OCI-LY3 (cell line): ENCODE data around the gene XRCC4.
A peak's percentile ranks its signal among the peaks of the same experiment; 100 is the strongest.

ENCODE experiments used
- H2AFZ ChIP-seq: fragments of 200-600, 300-600 bp; shearing (Covaris generic); 2 replicates; pipeline ENCODE4 v1.6.0; 2014; ENCODE audit warnings: antibody characterized with exemption, low read depth, low read length
- H3K27ac ChIP-seq: fragments of 200-600, 300-600 bp; sonication (generic); 2 replicates; pipeline ENCODE4 v1.5.1; 2014; ENCODE audit warnings: mild to moderate bottlenecking, low read length, moderate library complexity, mixed read lengths
- H3K27me3 ChIP-seq: fragments of 200-600, 300-600 bp; sonication (generic); 2 replicates; pipeline ENCODE4 v1.6.1; 2014; ENCODE audit warnings: low read depth, low read length, mixed read lengths
- H3K36me3 ChIP-seq: fragments of 200-600, 300-600 bp; sonication (generic); replicated peaks from 2 replicates; pipeline ENCODE3; 2014; ENCODE audit warnings: low read depth, low read length, mixed read lengths
- H3K4me1 ChIP-seq: fragments of 300-600, 200-600 bp; sonication (generic); 2 replicates; pipeline ENCODE4 v1.6.1; 2014; ENCODE audit warnings: low read length, mixed read lengths
- H3K4me2 ChIP-seq: fragments of 200-600, 300-600 bp; sonication (generic); 2 replicates; pipeline ENCODE4 v1.6.1; 2014; ENCODE audit warnings: low read length, mixed read lengths
- H3K4me3 ChIP-seq: fragments of 300-600, 200-600 bp; sonication (generic); 2 replicates; pipeline ENCODE4 v1.5.1; 2014; ENCODE audit warnings: antibody characterized with exemption, mild to moderate bottlenecking, low read length, moderate library complexity
- H3K79me2 ChIP-seq: fragments of 300-600, 200-600 bp; shearing (Covaris generic); 2 replicates; pipeline ENCODE4 v1.6.1; 2014; ENCODE audit warnings: mild to moderate bottlenecking, low read length, mixed read lengths
- H3K9ac ChIP-seq: fragments of 300-600, 200-600 bp; shearing (Covaris generic); 2 replicates; pipeline ENCODE4 v1.6.0; 2014; ENCODE audit warnings: mild to moderate bottlenecking, low read length, moderate library complexity
- H3K9me3 ChIP-seq: fragments of 200-600, 300-600 bp; shearing (Covaris generic); 2 replicates; pipeline ENCODE4 v1.6.1; 2014; ENCODE audit warnings: low read length, mixed read lengths; ENCODE audit not compliant: insufficient read depth
- H4K20me1 ChIP-seq: fragments of 200-600, 300-600 bp; sonication (generic); 2 replicates; pipeline ENCODE4 v1.6.1; 2016; ENCODE audit warnings: low read length, mixed read lengths; ENCODE audit not compliant: insufficient read depth
- EZH2phosphoT487 ChIP-seq: fragments of 200-600 bp; shearing (Covaris generic); IDR thresholded peaks from 2 replicates; pipeline ENCODE4 v1.6.1; 2018; ENCODE audit warnings: antibody characterized with exemption, mixed run types, low read depth
- TF ChIP-seq, protein P1 (sequence below): fragments of 200-600, 300-600 bp; sonication (generic); IDR thresholded peaks from 2 replicates; pipeline ENCODE4 v1.5.1; 2014; ENCODE audit warnings: antibody characterized with exemption, low read length, low read depth

The XRCC4 gene

DNA sequence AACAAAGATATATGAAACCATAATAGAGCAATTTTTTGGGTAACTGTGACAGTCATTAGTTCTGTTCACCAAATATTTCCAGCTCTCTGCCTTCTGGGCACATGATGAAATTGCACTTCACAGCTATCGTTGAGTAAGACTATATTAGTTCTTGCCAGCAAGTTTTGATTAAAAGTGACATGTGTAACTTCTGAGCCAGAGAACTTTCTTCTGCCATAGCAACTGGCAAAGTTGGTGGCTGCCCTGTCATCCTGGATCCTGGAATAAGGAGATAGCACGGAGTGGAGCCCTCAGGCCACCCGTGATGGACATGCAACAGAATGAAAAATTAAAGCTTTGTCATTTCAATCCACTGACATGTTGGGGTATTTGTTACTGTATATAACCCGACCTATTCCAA, 199.8 kb downstream of the XRCC4 start:
- no peaks in the 10 kb centered on the region for H4K20me1 ChIP-seq
- H3K79me2 ChIP-seq, result no peaks in the 10 kb centered on the region
- no peak overlapping the region for H3K4me2 ChIP-seq
- peaks cover 39% of the 10 kb centered on the region for H3K4me1 ChIP-seq
- no peak overlapping the region for H3K4me3 ChIP-seq
- no peaks in the 10 kb centered on the region for H3K9me3 ChIP-seq
- no peak overlapping the region for H3K9ac ChIP-seq
- no peak overlapping the region for H3K27ac ChIP-seq
- no peak overlapping the region for H2AFZ ChIP-seq
- H3K27me3 ChIP-seq, result no peaks in the 10 kb centered on the region
- no peak for TF ChIP-seq EZH2phosphoT487
- TF ChIP-seq, protein P1, sequence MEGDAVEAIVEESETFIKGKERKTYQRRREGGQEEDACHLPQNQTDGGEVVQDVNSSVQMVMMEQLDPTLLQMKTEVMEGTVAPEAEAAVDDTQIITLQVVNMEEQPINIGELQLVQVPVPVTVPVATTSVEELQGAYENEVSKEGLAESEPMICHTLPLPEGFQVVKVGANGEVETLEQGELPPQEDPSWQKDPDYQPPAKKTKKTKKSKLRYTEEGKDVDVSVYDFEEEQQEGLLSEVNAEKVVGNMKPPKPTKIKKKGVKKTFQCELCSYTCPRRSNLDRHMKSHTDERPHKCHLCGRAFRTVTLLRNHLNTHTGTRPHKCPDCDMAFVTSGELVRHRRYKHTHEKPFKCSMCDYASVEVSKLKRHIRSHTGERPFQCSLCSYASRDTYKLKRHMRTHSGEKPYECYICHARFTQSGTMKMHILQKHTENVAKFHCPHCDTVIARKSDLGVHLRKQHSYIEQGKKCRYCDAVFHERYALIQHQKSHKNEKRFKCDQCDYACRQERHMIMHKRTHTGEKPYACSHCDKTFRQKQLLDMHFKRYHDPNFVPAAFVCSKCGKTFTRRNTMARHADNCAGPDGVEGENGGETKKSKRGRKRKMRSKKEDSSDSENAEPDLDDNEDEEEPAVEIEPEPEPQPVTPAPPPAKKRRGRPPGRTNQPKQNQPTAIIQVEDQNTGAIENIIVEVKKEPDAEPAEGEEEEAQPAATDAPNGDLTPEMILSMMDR, result no peak
- H3K36me3 ChIP-seq, result no peaks in the 10 kb centered on the region

DNA sequence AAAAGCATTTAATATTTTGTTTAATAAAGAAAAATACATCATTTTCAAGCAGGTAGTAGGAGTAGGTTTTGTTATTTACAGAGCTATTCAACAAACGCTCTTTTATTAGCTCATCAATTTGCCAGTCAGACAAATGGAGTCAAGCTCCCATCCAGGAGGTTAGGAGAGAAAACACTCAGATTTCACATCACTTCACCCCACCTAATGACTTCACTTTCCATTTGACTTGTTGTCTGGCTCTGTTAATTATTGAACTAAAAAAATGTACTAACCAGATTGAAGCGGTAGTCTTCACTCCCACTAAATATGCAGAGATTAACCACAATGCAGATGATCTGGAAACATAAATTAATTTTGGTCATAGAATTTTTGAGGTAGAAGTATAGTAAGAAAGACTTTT, 200.6 kb downstream of the XRCC4 start:
- H3K9me3 ChIP-seq, result no peaks in the 10 kb centered on the region
- H3K79me2 ChIP-seq, result no peaks in the 10 kb centered on the region
- H3K27ac ChIP-seq, result peak overlapping the region; percentile 61
- H3K27me3 ChIP-seq, result no peaks in the 10 kb centered on the region
- peak overlapping the region; percentile 45 for H3K4me2 ChIP-seq
- TF ChIP-seq, protein P1, result no peak
- TF ChIP-seq EZH2phosphoT487, result no peak
- no peaks in the 10 kb centered on the region for H3K36me3 ChIP-seq
- H2AFZ ChIP-seq, result no peak overlapping the region
- peak overlapping the region; percentile 34; the same call in 1 of the 2 replicates for H3K9ac ChIP-seq
- H4K20me1 ChIP-seq, result no peaks in the 10 kb centered on the region
- peaks cover 39% of the 10 kb centered on the region for H3K4me1 ChIP-seq
- H3K4me3 ChIP-seq, result no peak overlapping the region

DNA sequence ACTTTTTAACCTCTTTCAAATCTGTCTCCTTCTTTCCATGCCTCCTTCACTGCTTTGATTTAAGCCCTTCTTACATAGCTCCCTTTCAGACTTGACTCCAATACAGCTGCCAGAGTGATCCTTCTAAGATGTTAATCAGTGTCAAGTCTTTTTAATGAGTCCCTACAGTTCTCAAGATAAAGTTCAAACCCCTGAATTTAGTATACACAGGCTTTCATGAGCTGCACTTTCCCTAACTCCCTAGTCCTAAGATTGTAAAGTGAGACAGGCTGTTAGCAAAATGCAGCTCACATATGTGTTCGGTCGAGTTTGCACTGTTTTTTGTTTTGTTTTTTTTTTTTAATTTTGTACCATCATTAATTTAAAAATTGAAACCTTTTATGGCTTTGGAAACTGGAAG, 203.8 kb downstream of the XRCC4 start:
- Histone ChIP-seq H4K20me1 (no peaks in the 10 kb centered on the region), H3K4me1 (peaks cover 54% of the 10 kb centered on the region), H3K9me3 (no peaks in the 10 kb centered on the region), H3K9ac (no peak overlapping the region), H3K4me2 (no peak overlapping the region), H3K4me3 (no peak overlapping the region), H2AFZ (no peak overlapping the region), H3K79me2 (no peaks in the 10 kb centered on the region), H3K27ac (no peak overlapping the region), H3K36me3 (no peaks in the 10 kb centered on the region), H3K27me3 (no peaks in the 10 kb centered on the region)
- TF ChIP-seq EZH2phosphoT487, result no peak
- TF ChIP-seq, protein P1, result no peak

DNA sequence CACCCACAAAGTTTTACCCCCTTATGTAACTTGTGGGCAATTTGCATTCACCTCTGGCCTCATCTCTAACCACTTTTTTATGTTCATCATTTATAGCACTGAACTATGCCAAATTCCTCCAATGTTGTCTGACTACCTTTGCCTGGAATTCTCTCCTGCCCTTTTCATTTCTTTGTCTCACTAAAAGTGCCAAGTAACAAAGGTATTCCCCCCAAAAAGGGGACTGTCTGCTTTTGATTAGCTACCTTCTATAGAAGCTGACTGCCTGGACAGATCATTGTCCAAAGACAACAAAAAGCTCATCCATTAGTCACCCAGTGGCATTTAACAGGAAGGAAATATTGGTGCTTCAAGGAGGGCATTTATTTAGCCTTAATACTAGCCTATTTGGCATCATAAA, 204.3 kb downstream of the XRCC4 start:
- no peak overlapping the region for H2AFZ ChIP-seq
- H3K4me3 ChIP-seq, result no peak overlapping the region
- H3K4me1 ChIP-seq, result peaks cover 54% of the 10 kb centered on the region
- no peaks in the 10 kb centered on the region for H3K27me3 ChIP-seq
- H3K9me3 ChIP-seq, result no peaks in the 10 kb centered on the region
- no peak overlapping the region for H3K27ac ChIP-seq
- no peaks in the 10 kb centered on the region for H4K20me1 ChIP-seq
- no peaks in the 10 kb centered on the region for H3K79me2 ChIP-seq
- TF ChIP-seq EZH2phosphoT487, result no peak
- TF ChIP-seq, protein P1, result no peak
- no peaks in the 10 kb centered on the region for H3K36me3 ChIP-seq
- no peak overlapping the region for H3K4me2 ChIP-seq
- H3K9ac ChIP-seq, result no peak overlapping the region
